ENCODE measurements around the gene UBASH3B.

Gene UBASH3B, protein sequence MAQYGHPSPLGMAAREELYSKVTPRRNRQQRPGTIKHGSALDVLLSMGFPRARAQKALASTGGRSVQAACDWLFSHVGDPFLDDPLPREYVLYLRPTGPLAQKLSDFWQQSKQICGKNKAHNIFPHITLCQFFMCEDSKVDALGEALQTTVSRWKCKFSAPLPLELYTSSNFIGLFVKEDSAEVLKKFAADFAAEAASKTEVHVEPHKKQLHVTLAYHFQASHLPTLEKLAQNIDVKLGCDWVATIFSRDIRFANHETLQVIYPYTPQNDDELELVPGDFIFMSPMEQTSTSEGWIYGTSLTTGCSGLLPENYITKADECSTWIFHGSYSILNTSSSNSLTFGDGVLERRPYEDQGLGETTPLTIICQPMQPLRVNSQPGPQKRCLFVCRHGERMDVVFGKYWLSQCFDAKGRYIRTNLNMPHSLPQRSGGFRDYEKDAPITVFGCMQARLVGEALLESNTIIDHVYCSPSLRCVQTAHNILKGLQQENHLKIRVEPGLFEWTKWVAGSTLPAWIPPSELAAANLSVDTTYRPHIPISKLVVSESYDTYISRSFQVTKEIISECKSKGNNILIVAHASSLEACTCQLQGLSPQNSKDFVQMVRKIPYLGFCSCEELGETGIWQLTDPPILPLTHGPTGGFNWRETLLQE

DNA sequence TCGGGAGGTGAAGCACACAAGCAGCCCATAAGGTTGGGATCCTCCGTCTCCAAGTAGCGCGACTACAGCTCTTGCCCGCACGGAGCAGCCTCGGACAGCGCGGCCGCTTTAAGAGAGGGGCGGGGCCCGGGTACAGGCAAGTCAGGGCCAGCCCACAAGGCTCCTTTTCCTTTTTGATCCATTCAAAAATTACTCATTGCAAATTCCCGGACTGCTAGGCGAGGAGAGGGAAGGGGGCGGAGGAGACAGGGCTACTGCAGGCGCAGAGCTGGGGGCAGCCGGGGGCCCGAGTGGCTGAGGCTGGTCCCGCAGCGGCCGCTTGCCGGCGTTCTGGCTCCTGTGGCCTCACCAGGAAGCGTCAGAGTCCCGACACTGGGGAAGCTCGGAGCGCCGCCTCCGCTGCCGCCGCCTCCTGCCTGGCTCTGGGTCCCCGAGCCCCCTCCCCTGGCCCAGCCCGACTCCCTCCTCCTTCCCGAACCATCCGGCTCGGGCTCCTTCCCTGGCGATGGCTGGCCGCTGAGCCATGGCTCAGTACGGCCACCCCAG is at the start of gene UBASH3B:
TSS of gene UBASH3B (plus strand) at position 196 of the 546 bp plus-strand sequence. CDS start at position 524, 328 bp downstream.
- TF ChIP-seq GATA2 (IDR thresholded peaks at IDR 0.05; ENCODE audit: low read depth, low read length) = no peak
- TF ChIP-seq GATA3 (IDR thresholded peaks at IDR 0.05; ENCODE audit: low read depth, low read length) = no peak

- TF ChIP-seq GATA3 (IDR thresholded peaks at IDR 0.05; ENCODE audit: low read depth, low read length) (no peak), GATA2 (IDR thresholded peaks at IDR 0.05; ENCODE audit: low read depth, low read length) (no peak)
These were observed 43.2 kb upstream of the UBASH3B start for GRCh38 chr11:122612123-122612824.

DNA sequence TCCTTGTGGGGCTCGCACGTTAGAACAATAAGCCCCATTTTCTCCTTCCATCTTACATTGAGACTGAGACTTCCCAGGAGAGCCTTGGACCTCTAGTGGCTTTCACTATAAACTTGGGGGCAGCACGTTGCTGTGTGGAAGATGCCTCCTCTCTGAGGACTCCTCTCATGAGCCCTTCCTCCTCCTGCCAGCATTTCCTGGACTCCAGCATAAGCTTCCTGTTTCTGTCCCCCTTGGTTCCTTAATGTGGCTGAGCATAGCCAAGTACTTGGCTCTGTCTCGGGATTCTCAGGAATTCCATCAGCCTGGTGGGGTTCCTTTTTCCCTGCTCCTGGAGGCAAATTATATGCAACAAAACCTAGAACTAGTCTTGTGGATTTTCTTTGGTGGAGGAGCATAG is 38.8 kb upstream of the UBASH3B start:
- TF ChIP-seq GATA2 (IDR thresholded peaks at IDR 0.05; ENCODE audit: low read depth, low read length) (no peak), GATA3 (IDR thresholded peaks at IDR 0.05; ENCODE audit: low read depth, low read length) (no peak)

DNA sequence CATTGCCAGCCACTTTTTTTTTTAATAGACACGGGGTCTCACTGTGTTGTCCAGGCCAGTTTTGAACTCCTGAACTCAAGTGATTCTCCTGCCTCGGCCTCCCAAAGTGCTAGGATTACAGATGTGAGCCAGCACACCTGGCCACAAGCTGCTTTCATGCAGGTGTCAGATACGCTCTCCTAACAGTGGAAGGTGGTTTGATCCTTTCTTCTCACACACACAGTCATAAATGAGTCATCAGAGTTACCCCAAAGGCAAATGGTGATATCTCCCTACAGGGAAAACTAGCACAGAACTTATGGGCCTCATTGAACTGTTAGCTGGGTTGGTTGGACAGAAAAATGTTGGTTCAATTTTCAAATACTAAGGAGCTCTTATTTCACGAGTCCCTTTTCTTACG is 38.2 kb upstream of the UBASH3B start:
- no peak for TF ChIP-seq GATA2 (IDR thresholded peaks at IDR 0.05; ENCODE audit: low read depth, low read length)
- no peak for TF ChIP-seq GATA3 (IDR thresholded peaks at IDR 0.05; ENCODE audit: low read depth, low read length)

- no peak for TF ChIP-seq GATA2 (IDR thresholded peaks at IDR 0.05; ENCODE audit: low read depth, low read length)
- no peak for TF ChIP-seq GATA3 (IDR thresholded peaks at IDR 0.05; ENCODE audit: low read depth, low read length)
These were observed 37.6 kb upstream of the UBASH3B start for GRCh38 chr11:122617926-122618325.

GRCh38 chr11:122618927-122619326 is 36.6 kb upstream of the UBASH3B start:
- no peak for TF ChIP-seq GATA2 (IDR thresholded peaks at IDR 0.05; ENCODE audit: low read depth, low read length)
- no peak for TF ChIP-seq GATA3 (IDR thresholded peaks at IDR 0.05; ENCODE audit: low read depth, low read length)

GRCh38 chr11:122619757-122620156 is 35.8 kb upstream of the UBASH3B start:
- no peak for TF ChIP-seq GATA3 (IDR thresholded peaks at IDR 0.05; ENCODE audit: low read depth, low read length)
- no peak for TF ChIP-seq GATA2 (IDR thresholded peaks at IDR 0.05; ENCODE audit: low read depth, low read length)

DNA sequence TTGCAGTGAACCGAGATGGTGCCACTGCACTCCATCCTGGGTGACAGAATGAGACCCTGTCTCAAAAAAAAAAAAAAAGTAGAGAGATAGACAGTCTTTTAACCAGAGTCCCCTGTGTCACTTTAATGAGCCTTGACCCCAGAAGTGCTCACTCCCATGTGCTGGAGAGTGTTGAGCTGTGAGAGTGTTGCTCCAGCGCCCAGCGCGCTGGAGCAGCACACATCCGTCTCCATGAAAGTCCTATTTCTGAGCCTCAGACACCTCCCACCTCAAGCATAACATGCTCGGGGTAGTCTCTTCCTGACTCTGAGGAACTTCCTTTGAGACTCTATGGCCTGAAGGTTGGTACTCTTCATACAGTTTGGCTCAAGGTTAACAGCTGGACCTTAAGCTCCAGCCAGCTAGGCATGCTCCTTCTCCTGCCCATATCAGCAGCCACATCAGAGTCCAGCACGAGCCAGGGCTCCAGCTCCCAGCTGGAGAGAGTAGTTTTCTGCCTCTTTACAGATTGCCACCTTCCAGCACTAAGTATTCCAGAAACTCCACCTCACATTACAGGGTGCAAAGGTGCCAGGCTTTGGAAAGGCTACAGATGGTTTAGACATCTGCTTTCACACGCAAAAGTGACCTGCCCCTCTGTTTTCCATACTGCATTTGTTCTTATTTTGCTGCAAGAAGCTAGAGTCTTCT is 29.4 kb upstream of the UBASH3B start:
- TF ChIP-seq GATA3 (IDR thresholded peaks at IDR 0.05; ENCODE audit: low read depth, low read length) (no peak), GATA2 (IDR thresholded peaks at IDR 0.05; ENCODE audit: low read depth, low read length) (no peak)

GRCh38 chr11:122627745-122628144 is 27.8 kb upstream of the UBASH3B start:
- TF ChIP-seq GATA2 (IDR thresholded peaks at IDR 0.05; ENCODE audit: low read depth, low read length) (no peak), GATA3 (IDR thresholded peaks at IDR 0.05; ENCODE audit: low read depth, low read length) (no peak)

DNA sequence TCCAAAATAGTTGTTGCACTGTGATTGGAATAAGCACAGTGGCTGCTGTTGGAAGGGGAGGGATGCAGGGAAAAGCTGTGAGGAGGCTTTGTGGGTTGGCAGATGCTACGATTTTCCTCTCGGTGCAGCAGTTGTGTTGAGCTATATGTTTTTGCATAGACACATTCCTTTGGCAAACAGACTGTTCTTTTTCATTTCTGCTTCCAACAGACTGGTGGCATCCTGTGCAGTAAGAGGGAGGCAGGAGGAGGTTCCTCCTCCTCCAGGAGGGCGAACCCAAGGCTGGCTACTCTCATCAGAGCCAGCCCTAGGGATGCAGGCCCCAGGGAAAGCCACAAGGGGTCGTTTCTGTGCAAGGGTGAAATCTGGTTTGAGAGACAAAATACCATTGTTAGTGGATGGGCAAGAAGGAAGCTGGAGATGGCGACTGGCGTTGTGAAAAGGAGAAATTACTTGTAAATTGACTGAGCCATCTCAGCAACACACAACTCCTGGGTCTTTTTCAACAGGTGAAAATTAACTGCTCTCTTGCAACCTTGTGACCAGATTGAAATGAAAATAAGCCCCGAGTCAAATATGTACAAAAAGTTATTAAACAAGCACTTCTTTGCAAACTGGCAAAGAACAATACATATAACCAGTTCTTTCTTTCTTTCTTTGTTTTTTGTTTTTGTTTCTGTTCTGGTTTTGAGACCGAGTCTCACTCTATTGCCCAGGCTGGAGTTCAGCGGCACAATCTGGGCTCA is 26.5 kb upstream of the UBASH3B start:
- TF ChIP-seq GATA2 (IDR thresholded peaks at IDR 0.05; ENCODE audit: low read depth, low read length) (no peak), GATA3 (IDR thresholded peaks at IDR 0.05; ENCODE audit: low read depth, low read length) (no peak)

DNA sequence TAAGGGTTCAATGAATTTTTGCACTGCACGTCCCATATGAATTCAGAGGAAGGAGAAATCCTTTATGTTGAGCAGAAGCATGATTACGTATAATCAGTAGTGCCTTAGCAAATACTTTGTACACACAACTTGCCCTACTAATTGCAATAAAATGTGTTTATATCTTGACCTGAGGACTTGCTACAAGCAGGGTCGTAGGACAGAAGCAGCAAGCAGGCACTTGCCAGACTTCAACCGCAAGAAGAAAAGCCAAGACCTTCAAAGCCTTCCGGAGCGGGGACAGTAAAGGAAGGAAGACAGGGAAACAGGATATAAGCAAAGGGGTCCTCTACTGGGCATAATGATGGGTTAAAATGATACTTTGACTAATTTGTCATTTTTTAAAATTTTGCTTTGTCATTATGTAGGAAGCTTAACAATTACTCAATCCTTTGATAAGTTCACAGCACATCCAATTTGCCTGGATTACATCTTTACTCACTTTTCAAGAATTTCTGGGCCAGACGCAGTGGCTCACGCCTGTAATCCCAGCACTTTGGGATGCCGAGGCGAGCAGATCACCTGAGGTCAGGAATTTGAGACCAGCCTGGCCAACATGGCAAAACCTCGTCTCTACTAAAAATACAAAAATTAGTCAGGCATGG is 23.2 kb upstream of the UBASH3B start:
- TF ChIP-seq GATA3 (IDR thresholded peaks at IDR 0.05; ENCODE audit: low read depth, low read length) (no peak), GATA2 (IDR thresholded peaks at IDR 0.05; ENCODE audit: low read depth, low read length) (no peak)

GRCh38 chr11:122633219-122633829 is 22.2 kb upstream of the UBASH3B start:
- TF ChIP-seq GATA2 (IDR thresholded peaks at IDR 0.05; ENCODE audit: low read depth, low read length) (no peak), GATA3 (IDR thresholded peaks at IDR 0.05; ENCODE audit: low read depth, low read length) (no peak)
